ENCODE results near the gene CNPY1.

Gene CNPY1

DNA sequence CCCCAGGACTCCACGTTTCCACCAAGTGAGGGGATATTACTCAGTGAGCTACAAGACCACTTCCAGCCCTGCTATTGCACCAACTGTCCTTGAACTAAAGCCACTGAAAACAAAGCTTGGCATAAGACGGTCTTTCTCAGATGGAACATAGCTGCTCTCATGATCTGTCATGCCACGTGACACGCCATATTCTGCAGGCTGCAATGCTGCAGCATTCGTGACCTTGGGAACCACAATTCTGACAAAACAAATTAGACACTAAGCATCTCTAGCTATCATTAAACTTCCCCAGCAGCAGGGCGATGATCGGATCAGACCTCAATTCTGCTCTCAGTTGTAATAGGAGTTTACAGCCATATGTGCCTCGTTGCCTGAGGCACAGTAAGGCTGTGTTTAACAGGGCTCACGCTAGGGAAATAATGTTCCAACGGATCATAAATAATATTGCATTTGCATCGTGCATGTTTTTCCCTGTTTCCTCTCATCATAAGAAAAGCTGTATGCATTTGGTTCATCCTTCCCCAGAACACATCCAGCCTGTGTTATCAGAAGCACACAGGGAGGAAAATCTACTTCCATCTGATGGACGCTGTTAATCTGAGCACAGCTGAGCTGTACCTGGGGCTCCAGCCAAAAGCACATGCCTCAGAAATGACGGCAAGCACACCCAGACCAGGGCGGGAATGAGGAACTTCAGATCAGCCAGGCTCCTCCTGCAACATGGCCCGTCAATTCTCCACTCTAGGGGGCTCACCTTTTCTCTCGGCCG, 38.6 kb upstream of the CNPY1 start:
- TF ChIP-seq, protein P1, sequence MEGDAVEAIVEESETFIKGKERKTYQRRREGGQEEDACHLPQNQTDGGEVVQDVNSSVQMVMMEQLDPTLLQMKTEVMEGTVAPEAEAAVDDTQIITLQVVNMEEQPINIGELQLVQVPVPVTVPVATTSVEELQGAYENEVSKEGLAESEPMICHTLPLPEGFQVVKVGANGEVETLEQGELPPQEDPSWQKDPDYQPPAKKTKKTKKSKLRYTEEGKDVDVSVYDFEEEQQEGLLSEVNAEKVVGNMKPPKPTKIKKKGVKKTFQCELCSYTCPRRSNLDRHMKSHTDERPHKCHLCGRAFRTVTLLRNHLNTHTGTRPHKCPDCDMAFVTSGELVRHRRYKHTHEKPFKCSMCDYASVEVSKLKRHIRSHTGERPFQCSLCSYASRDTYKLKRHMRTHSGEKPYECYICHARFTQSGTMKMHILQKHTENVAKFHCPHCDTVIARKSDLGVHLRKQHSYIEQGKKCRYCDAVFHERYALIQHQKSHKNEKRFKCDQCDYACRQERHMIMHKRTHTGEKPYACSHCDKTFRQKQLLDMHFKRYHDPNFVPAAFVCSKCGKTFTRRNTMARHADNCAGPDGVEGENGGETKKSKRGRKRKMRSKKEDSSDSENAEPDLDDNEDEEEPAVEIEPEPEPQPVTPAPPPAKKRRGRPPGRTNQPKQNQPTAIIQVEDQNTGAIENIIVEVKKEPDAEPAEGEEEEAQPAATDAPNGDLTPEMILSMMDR (IDR thresholded peaks at IDR 0.05; ENCODE audit: low read depth, low read length, missing control alignments) = no peak
- H3K4me3 ChIP-seq (ENCODE audit: low read depth, low read length) = no peak overlapping the region
- no peak for DNase-seq (ENCODE audit: low read depth)

DNA sequence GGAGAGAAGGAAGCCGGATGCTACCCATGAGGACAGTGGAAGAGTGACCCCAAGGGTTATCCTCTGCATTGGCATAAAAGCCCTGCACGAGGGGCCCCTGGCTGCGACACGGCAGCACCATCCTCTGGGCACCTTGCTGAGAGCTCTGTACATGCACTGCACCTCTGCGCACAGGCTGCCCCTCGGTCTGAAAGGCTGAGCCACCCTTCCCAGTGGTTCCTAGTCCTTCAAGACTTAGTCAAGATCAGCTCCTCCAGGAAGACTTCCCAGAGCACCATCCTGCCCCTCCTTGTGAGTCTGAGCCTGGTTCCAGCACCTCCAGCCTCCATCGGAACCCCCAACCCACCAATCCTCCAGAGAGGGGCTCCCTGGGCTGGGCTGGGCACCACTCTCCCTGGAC, 37.9 kb upstream of the CNPY1 start:
- TF ChIP-seq, protein P1 (IDR thresholded peaks at IDR 0.05; ENCODE audit: low read depth, low read length, missing control alignments) = no peak
- no peak overlapping the region for H3K4me3 ChIP-seq (ENCODE audit: low read depth, low read length)
- DNase-seq (ENCODE audit: low read depth) = no peak

DNA sequence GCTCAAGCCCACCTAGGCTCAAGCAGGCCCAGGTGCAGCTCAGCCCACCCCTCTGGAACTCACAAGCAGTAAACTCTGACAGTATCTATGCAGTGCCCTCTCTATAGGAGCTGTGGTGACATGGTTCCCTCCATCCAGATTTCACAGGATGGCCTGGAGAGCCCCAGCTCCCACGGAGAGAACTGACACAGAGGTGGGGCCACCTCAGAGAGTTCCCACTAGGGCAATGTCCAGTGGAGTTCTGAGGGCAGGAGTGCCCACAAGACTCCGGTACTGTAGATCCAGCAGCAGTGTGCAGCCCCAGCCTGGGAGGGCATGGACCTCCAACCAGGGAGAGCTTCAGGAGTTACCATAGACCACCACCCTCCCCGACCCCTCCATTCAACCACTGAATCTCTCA, 37.3 kb upstream of the CNPY1 start:
- TF ChIP-seq, protein P1 (IDR thresholded peaks at IDR 0.05; ENCODE audit: low read depth, low read length, missing control alignments) = no peak
- no peak overlapping the region for H3K4me3 ChIP-seq (ENCODE audit: low read depth, low read length)
- DNase-seq (ENCODE audit: low read depth) = no peak

DNA sequence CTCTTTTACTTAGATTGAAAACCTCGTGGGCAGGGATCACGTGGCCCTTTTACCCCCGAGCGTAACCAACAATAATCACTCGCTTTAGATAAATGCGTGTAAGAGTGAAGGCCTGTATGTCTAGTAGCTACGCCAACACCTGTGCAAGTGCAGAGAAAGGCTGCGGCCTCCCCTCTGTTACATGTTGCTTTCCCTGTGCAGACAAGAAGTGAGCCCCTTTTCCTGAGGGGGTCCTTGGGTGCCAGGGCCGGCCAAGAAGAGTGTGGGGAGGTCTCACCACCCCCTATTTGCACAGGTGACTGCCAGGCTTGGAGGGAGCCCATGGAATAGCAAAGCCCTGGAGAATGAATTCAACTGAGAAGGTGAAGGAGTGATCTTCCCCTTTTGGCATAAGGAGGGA, 35.6 kb upstream of the CNPY1 start:
- no peak overlapping the region for H3K4me3 ChIP-seq (ENCODE audit: low read depth, low read length)
- DNase-seq (ENCODE audit: low read depth) = no peak
- TF ChIP-seq, protein P1 (IDR thresholded peaks at IDR 0.05; ENCODE audit: low read depth, low read length, missing control alignments) = no peak

DNA sequence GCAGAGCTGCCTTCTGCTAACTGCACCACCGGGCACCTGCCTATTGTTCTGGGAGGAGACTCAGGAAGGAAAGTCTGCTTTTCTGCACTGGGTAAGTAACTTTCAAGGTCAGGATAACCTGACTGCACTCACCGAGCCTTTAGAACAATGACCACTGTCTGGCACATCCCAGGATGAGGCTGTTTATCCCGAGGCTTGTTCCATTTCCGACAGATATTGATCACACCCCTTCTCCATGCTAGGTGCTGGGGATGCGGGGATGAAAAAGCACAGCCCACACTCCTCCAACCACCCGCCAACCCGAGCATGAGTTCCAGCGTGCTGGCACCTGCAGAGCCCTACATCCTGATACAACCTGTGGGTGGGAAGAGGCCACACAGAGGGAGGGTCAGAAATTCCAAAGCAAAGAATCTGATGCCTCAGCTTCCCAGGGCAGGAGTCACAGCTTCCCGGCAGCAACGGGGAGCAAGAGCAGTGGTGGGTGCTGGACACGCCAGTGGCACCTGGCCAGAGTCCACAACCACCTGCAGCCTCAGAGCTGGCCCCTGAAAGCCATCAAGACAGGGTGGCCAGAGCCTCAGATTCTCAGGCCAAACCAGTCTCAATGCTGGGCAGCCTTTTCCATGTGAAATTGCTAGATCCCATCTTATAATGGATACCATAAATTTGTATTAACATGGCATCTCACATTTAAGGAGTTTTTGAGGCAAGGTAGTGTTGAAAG, 34.9 kb upstream of the CNPY1 start:
- TF ChIP-seq, protein P1 (IDR thresholded peaks at IDR 0.05; ENCODE audit: low read depth, low read length, missing control alignments) = no peak
- no peak for DNase-seq (ENCODE audit: low read depth)
- no peak overlapping the region for H3K4me3 ChIP-seq (ENCODE audit: low read depth, low read length)

DNA sequence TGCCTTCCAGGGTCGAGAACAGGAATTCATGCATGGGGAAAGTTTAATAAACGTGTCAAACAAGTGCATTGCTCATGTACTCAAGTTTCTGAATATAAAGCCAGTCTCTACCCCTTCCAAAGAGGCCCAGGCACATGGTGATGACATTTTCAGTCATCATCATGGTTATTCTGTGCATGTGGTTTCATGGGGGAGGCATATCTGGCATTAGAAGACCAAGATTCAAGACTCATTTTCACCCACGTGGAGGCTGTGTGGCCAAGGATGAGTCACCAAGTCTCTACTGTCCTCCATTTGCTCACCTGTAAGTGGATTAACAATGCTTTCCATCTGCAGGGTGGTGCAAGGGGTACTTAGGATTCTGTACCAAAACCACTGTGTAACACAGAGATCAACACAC, 34.0 kb upstream of the CNPY1 start:
- TF ChIP-seq, protein P1 (IDR thresholded peaks at IDR 0.05; ENCODE audit: low read depth, low read length, missing control alignments) = no peak

More for the DNA sequence above, 34.0 kb upstream of the CNPY1 start:
- no peak overlapping the region for H3K4me3 ChIP-seq (ENCODE audit: low read depth, low read length)
- DNase-seq (ENCODE audit: low read depth) = no peak
